Kidney epithelial cell (primary cell): ENCODE results near the gene GPC6. TPM values are rescaled to one million over a fixed set of nuclear protein-coding genes. Genes with fewer than 3 reads are reported as not detected.

Source experiments
- DNase-seq: peaks from one replicate; pipeline ENCODE4 v3.0.0-alpha.2; 2010; ENCODE audit warnings: low read depth
- H3K27me3 ChIP-seq: 2 replicates; pipeline ENCODE4 v1.6.0; 2011; ENCODE audit warnings: low read length; ENCODE audit not compliant: control insufficient read depth, insufficient read depth
- H3K36me3 ChIP-seq: 2 replicates; pipeline ENCODE4 v1.5.1; 2011; ENCODE audit warnings: low read length; ENCODE audit not compliant: control insufficient read depth, insufficient read depth
- H3K4me3 ChIP-seq: 2 replicates; pipeline ENCODE4 v1.5.1; 2011; ENCODE audit warnings: low read depth, mild to moderate bottlenecking, control low read depth, low read length
- total RNA-seq: library from RNA; depleted of rRNA; stranded (reverse); fragments of >200 nt; gene quantifications from 2 replicates; pipeline ENCODE4 v1.2.3, GENCODE V29; 2015
- TF ChIP-seq, protein P1 (sequence below): IDR thresholded peaks from 2 replicates; pipeline ENCODE4 v1.5.1; 2011; ENCODE audit warnings: mild to moderate bottlenecking, moderate library complexity, low read length, control low read depth, inconsistent platforms; ENCODE audit not compliant: insufficient read depth, poor library complexity, severe bottlenecking

The GPC6 gene
- total RNA-seq, 1 donor from 2014 or later: 62.7 TPM

DNA sequence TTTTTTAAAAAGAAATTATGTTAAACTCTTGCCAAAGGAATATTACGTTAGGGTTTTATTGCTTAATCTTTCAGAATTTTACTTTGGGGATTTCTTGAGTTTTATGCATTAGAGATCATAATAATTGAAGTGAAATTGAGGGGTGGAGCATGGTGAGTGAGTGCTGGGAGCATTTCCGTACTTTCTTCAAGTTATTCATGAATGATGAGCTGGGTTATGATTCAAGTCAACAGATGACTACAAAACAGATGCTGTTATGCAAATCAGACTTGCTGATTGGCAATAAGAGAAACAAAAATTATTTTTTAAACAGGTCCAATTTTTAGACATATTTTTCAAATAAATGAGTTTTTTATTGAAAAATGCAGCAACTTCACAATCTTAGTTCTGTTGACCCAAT is 748.6 kb downstream of the GPC6 start:
- Histone ChIP-seq H3K27me3 (no peaks in the 10 kb centered on the region), H3K36me3 (no peaks in the 10 kb centered on the region), H3K4me3 (no peak overlapping the region)
- TF ChIP-seq, protein P1, sequence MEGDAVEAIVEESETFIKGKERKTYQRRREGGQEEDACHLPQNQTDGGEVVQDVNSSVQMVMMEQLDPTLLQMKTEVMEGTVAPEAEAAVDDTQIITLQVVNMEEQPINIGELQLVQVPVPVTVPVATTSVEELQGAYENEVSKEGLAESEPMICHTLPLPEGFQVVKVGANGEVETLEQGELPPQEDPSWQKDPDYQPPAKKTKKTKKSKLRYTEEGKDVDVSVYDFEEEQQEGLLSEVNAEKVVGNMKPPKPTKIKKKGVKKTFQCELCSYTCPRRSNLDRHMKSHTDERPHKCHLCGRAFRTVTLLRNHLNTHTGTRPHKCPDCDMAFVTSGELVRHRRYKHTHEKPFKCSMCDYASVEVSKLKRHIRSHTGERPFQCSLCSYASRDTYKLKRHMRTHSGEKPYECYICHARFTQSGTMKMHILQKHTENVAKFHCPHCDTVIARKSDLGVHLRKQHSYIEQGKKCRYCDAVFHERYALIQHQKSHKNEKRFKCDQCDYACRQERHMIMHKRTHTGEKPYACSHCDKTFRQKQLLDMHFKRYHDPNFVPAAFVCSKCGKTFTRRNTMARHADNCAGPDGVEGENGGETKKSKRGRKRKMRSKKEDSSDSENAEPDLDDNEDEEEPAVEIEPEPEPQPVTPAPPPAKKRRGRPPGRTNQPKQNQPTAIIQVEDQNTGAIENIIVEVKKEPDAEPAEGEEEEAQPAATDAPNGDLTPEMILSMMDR: no peak
- DNase-seq: no peak

DNA sequence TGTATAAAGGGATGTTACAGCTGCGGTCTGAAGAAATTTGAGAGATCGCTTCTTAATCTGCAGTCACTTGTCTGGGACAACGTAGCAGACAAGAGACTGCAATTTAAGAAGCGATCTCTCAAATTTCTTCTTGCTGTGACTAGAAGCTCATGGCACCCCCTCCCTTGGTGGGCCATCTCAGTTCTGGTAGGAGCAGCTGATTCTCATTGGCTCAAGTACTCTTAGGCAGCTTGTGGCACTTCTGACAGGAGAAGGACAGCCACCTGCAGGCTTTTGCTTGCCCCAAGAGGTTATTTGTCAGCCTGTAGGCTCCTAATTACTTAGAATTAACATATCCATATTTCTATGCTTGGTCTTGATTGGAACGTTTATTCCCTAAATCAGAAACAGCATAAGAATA is 749.9 kb downstream of the GPC6 start:
- no peak for DNase-seq
- H3K27me3 ChIP-seq: no peaks in the 10 kb centered on the region
- H3K36me3 ChIP-seq: no peaks in the 10 kb centered on the region
- TF ChIP-seq, protein P1: no peak
- no peak overlapping the region for H3K4me3 ChIP-seq

DNA sequence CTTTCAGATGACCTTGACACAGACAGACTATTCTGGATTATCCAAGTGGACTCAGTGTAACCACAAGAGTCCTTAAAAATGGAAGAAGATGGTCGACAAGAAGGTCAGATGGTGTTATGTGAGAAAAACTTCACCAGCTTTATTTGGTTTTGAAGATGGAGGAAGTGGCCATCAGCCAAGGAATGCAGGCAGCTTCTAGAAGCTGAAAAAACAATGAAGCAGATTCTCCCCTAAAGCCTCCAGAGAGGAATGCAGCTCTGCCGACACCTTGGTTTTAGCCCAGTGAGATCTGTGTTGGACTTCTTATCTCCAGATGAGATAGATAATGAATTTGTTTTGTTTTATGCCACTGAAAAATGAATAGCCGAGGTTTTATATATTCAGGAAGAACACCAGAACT is 751.4 kb downstream of the GPC6 start:
- TF ChIP-seq, protein P1: no peak
- no peak for DNase-seq
- Histone ChIP-seq H3K27me3 (no peaks in the 10 kb centered on the region), H3K36me3 (no peaks in the 10 kb centered on the region), H3K4me3 (no peak overlapping the region)

DNA sequence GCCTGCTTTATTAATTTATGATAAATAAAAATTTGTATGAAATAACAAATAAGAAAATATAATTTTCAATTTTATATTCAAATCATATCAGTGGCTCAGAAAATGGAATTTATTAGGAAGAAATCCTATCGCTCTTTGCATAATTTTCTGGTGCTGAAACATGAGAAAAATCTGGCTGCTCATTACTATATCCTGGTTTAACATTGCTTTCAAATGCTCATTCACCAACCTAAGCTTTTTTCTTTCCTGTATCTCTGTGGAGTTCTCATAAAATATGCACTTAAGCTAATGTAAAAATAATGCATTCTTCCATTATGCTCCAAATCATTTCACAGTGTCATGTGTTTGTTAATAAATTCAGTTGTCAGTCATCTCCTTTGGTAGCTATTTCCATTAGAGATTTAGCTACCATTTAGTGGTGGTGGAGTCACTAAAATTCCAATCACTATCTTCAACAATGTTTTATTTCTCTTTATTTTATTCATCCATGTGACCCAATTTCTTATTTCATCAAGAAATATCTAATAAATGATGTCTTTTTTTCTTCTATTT is 754.9 kb downstream of the GPC6 start:
- TF ChIP-seq, protein P1: no peak

DNA sequence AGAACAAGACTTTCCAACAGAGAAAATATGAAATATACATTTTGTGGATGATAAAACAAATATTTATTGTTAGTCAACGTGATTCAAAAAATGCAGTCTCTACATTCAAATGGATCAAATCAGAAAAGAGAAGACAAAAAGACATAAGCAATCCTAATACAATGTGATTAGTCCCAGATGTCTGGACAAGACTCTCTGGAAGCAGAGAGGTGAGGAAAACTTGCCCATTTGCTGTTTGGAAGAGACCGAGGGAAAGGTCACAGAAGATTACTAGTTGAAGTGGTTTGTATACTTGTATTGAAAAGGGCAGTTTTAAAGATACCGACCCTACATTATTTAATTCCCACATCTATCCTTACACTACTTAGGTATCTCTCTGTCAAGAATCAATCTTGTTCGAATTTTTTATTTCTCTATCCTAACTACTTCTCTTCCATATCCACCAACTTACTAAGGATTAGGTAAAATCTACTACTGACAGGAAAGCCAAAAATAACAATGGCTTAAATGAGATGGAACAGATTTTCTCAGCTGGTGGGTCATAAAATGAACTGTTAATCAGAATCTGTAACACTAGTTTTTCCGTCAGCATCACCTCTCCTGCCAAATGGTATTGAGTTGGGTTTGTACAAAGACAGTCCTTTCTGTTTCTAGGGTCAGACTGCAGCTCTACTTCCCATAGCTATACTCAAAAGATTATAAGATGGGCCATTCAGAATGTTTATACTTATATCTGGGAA is 755.7 kb downstream of the GPC6 start:
- Histone ChIP-seq H3K36me3 (no peaks in the 10 kb centered on the region), H3K4me3 (no peak overlapping the region), H3K27me3 (no peaks in the 10 kb centered on the region)
- TF ChIP-seq, protein P1: no peak
- DNase-seq: no peak

More for the DNA sequence above, 754.9 kb downstream of the GPC6 start:
- Histone ChIP-seq H3K36me3 (no peaks in the 10 kb centered on the region), H3K27me3 (no peaks in the 10 kb centered on the region), H3K4me3 (no peak overlapping the region)
- no peak for DNase-seq
